Kidney tubule cell (primary cell): ENCODE measurements around the gene MRPL49.
A peak's percentile ranks its signal among the peaks of the same experiment; 100 is the strongest.
"Not testable (repeated sequence)": the region's sequence is repeated elsewhere in the genome, so short reads cannot be mapped to it uniquely, and the experiment has no call there.

ENCODE experiments used
- DNase-seq: peaks from one replicate; pipeline ENCODE4 v3.0.0-alpha.2; 2018; ENCODE audit warnings: low spot score

MRPL49 gene

GRCh38 chr11:65117206-65118096 lies 4.7 kb upstream of the MRPL49 start, which contains the start of gene ZNHIT2:
TSS of gene ZNHIT2 (minus strand) at chr11:65117701. CDS start at chr11:65117653, 48 bp downstream.
- DNase-seq: peak; percentile 99

GRCh38 chr11:65118097-65118837 lies 3.9 kb upstream of the MRPL49 start:
- DNase-seq: no peak

GRCh38 chr11:65118891-65119669 lies 3.0 kb upstream of the MRPL49 start:
- DNase-seq: not testable (repeated sequence)

- no peak for DNase-seq
These were observed 2.5 kb upstream of the MRPL49 start for GRCh38 chr11:65119670-65119995.

GRCh38 chr11:65120831-65121230 lies 1.3 kb upstream of the MRPL49 start:
- no peak for DNase-seq

- peak; percentile 46 for DNase-seq
These were observed 665 bp upstream of the MRPL49 start for GRCh38 chr11:65121447-65121864.

- DNase-seq: no peak
These were observed 2.5 kb downstream of the MRPL49 start for GRCh38 chr11:65124480-65125196.

- no peak for DNase-seq
These were observed 3.3 kb downstream of the MRPL49 start for GRCh38 chr11:65125197-65126056.

- no peak for DNase-seq
These were observed 4.6 kb downstream of the MRPL49 start for GRCh38 chr11:65126624-65127274.

- no peak for DNase-seq
These were observed 5.5 kb downstream of the MRPL49 start for GRCh38 chr11:65127473-65128181.

- DNase-seq: no peak
These were observed 6.3 kb downstream of the MRPL49 start for GRCh38 chr11:65128182-65129145.

GRCh38 chr11:65129649-65130441 lies 7.7 kb downstream of the MRPL49 start:
- DNase-seq: no peak

- no peak for DNase-seq
These were observed 8.7 kb downstream of the MRPL49 start for GRCh38 chr11:65130631-65131416.

- DNase-seq: no peak
These were observed 9.3 kb downstream of the MRPL49 start for GRCh38 chr11:65131417-65131776.

- no peak for DNase-seq
These were observed 9.7 kb downstream of the MRPL49 start for GRCh38 chr11:65131895-65132237.

- no peak for DNase-seq
These were observed 10.3 kb downstream of the MRPL49 start for GRCh38 chr11:65132238-65132987.
